Natural killer cell (primary cell): ENCODE data around the gene NDUFC1. TPM values are rescaled to one million over a fixed set of nuclear protein-coding genes. Genes with fewer than 3 reads are reported as not detected.
A peak's percentile ranks its signal among the peaks of the same experiment; 100 is the strongest.

ENCODE experiments used
- ATAC-seq, 3 donors: fragments of 150-1000 bp in 2 of 3; fragments of 200-7000 bp in 1 of 3; cut with Tn5 transposase; 1 replicate in 1 of 3; 2 replicates in 2 of 3; pipeline ENCODE4 v1.10.0; 2021; ENCODE audit warnings: mild to moderate bottlenecking in 2 of 3, moderate library complexity in 2 of 3
- DNase-seq, 2 donors: peaks; one replicate each; pipeline versions ENCODE4 v3.0.0 to v3.0.0-alpha.2; 2013 to 2021; ENCODE audit warnings: mixed read lengths in 1 of 2
- H3K27ac ChIP-seq: one replicate; pipeline ENCODE4 v1.5.1; 2013; ENCODE audit warnings: mild to moderate bottlenecking, low read length
- H3K27me3 ChIP-seq: one replicate; pipeline ENCODE4 v1.6.1; 2013; ENCODE audit warnings: low read length; ENCODE audit not compliant: control insufficient read depth, insufficient read depth
- H3K36me3 ChIP-seq: one replicate; pipeline ENCODE4 v1.6.1; 2013; ENCODE audit warnings: low read length; ENCODE audit not compliant: control insufficient read depth, insufficient read depth
- H3K4me1 ChIP-seq: one replicate; pipeline ENCODE4 v1.6.1; 2013; ENCODE audit warnings: low read length; ENCODE audit not compliant: control insufficient read depth, insufficient read depth
- H3K4me3 ChIP-seq: one replicate; pipeline ENCODE4 v1.5.1; 2013; ENCODE audit warnings: low read length
- H3K9me3 ChIP-seq: one replicate; pipeline ENCODE4 v1.6.1; 2013; ENCODE audit warnings: low read length; ENCODE audit not compliant: control insufficient read depth, insufficient read depth
- H3K27ac Mint-ChIP-seq, 2 donors: one replicate each; pipeline ENCODE4 v1.8.0; 2022; ENCODE audit warnings: mild to moderate bottlenecking in 2 of 2, mixed read lengths in 2 of 2, moderate library complexity in 1 of 2
- H3K27me3 Mint-ChIP-seq, 2 donors: one replicate each; pipeline ENCODE4 v1.8.0; 2022; ENCODE audit warnings: low read depth in 2 of 2, mixed read lengths in 2 of 2
- H3K36me3 Mint-ChIP-seq: one replicate; pipeline ENCODE4 v1.8.0; 2022; ENCODE audit warnings: mixed read lengths
- H3K4me1 Mint-ChIP-seq, 2 donors: one replicate each; pipeline ENCODE4 v1.8.0; 2022; ENCODE audit warnings: mixed read lengths in 2 of 2
- H3K4me3 Mint-ChIP-seq: one replicate; pipeline ENCODE4 v1.8.0; 2022; ENCODE audit warnings: mild to moderate bottlenecking, moderate library complexity, mixed read lengths
- H3K9me3 Mint-ChIP-seq, 2 donors: one replicate each; pipeline ENCODE4 v1.8.0; 2022; ENCODE audit warnings: mixed read lengths in 2 of 2
- CTCF ChIP-seq: fragments of 200-600 bp; IDR thresholded peaks from one replicate; pipeline ENCODE4 v1.8.0; 2022; ENCODE audit warnings: antibody characterized with exemption
- whole genome bisulfite sequencing: methylation state at CpG from one replicate; pipeline ENCODE4 v1.1.7; 2013; ENCODE audit warnings: missing lambda C conversion rate; ENCODE audit not compliant: insufficient coverage; 5-methylcytosine and 5-hydroxymethylcytosine counted together
- intact Hi-C: fragments of 100-400 bp; cut with micrococcal nuclease; formaldehyde crosslinking; loops from one replicate; pipeline ENCODE4 v1.14.2; 2022
- total RNA-seq, 4 donors: library from RNA; stranded (reverse); fragments of 120-200 nt in 1 of 4; gene quantifications; one replicate each; pipeline versions ENCODE4 v1.2.3 to v1.2.4, GENCODE V29; 2013 to 2022

Gene NDUFC1
- total RNA-seq, 3 donors from 2014 or later (not counting 1 experiment from before 2014, with no cell fraction given): 14.0 to 15.8 (median 14.3) TPM

GRCh38 chr4:139282721-139283075 lies 19.6 kb downstream of the NDUFC1 start:
- no peak overlapping the region for H3K27ac ChIP-seq
- no peaks in the 10 kb centered on the region for H3K36me3 Mint-ChIP-seq

GRCh38 chr4:139282065-139282720 lies 20.1 kb downstream of the NDUFC1 start:
- 93% methylated on average over 5 of the region's 7 CpGs for WGBS
- Mint-ChIP-seq H3K27me3 (peaks cover 28 to 34% of the 10 kb centered on the region in 2 donors), H3K4me1 (peaks cover 19% of the 10 kb centered on the region in 2 donors), H3K27ac (no peak overlapping the region), H3K9me3 (no peaks in the 10 kb centered on the region), H3K4me3 (no peak overlapping the region), H3K36me3 (no peaks in the 10 kb centered on the region)
- no peak for DNase-seq
- no peaks in the 10 kb centered on the region for H3K9me3 ChIP-seq
- no peak overlapping the region for H3K27ac ChIP-seq
- no peak overlapping the region for H3K4me3 ChIP-seq
- H3K27me3 ChIP-seq: peaks cover 27% of the 10 kb centered on the region
- no peaks in the 10 kb centered on the region for H3K36me3 ChIP-seq
- ATAC-seq: no peak
- intact Hi-C loops: no loop called here
- TF ChIP-seq CTCF: no peak
- peaks cover 17% of the 10 kb centered on the region for H3K4me1 ChIP-seq

More at GRCh38 chr4:139282721-139283075, 19.6 kb downstream of the NDUFC1 start:
- H3K27me3 ChIP-seq: peaks cover 24% of the 10 kb centered on the region
- Mint-ChIP-seq H3K27me3 (peaks cover 28 to 34% of the 10 kb centered on the region in 2 donors), H3K9me3 (no peaks in the 10 kb centered on the region), H3K4me1 (peaks cover 19% of the 10 kb centered on the region in 2 donors), H3K4me3 (no peak overlapping the region), H3K27ac (no peak overlapping the region)
- intact Hi-C loops: no loop called here
- H3K4me3 ChIP-seq: no peak overlapping the region
- H3K36me3 ChIP-seq: peaks cover 2% of the 10 kb centered on the region
- no peaks in the 10 kb centered on the region for H3K9me3 ChIP-seq
- no peak for TF ChIP-seq CTCF
- DNase-seq: no peak
- no peak for ATAC-seq
- H3K4me1 ChIP-seq: peaks cover 17% of the 10 kb centered on the region

- peaks cover 19% of the 10 kb centered on the region in 2 donors for H3K4me1 Mint-ChIP-seq
- no peaks in the 10 kb centered on the region for H3K36me3 Mint-ChIP-seq
- H3K4me3 Mint-ChIP-seq: peak within 1 kb of the TSS; percentile 86
- peaks cover 32 to 41% of the 10 kb centered on the region in 2 donors for H3K27me3 Mint-ChIP-seq
- WGBS: 10% methylated on average over 51 of the region's 51 CpGs
- Histone ChIP-seq H3K9me3 (no peaks in the 10 kb centered on the region), H3K4me1 (peaks cover 17% of the 10 kb centered on the region), H3K27ac (no peak within 1 kb of the TSS), H3K36me3 (no peaks in the 10 kb centered on the region), H3K4me3 (peak within 1 kb of the TSS; percentile 26), H3K27me3 (peaks cover 41% of the 10 kb centered on the region)
- no peak within 1 kb of the TSS for H3K27ac Mint-ChIP-seq
- intact Hi-C loops: no loop called here
- peak; percentile 58 to 80 (median 59) for ATAC-seq
- DNase-seq: peak in 1 of 2 donors; percentile 41
- H3K9me3 Mint-ChIP-seq: no peaks in the 10 kb centered on the region
- no peak for TF ChIP-seq CTCF
These were observed 22.3 kb downstream of the NDUFC1 start, which contains the start of gene MGARP for GRCh38 chr4:139279760-139280620. MGARP (minus strand) TSS chr4:139280225; CDS start chr4:139280158, 67 bp downstream.
